Spleen (tissue), 11 donors: Measurements from ENCODE around the gene RASSF4. TPM values are rescaled to one million over a fixed set of nuclear protein-coding genes. Genes with fewer than 3 reads are reported as not detected.

Experiments
- DNase-seq: peaks from one replicate; pipeline ENCODE4 v3.0.0-alpha.2; 2020
- H3K27ac ChIP-seq, 8 donors: fragments of 200-600 bp; sonication (generic) in 7 of 8; 1 replicate in 4 of 8; 2 replicates in 4 of 8; pipeline versions ENCODE4 v1.5.0 to v1.8.0; 2016 to 2021; ENCODE audit warnings: inconsistent platforms in 4 of 8, mild to moderate bottlenecking in 4 of 8, moderate library complexity in 1 of 8
- H3K27me3 ChIP-seq, 7 donors: fragments of 200-600 bp; sonication (generic) in 6 of 7; replicated peaks in 1 of 7; 1 replicate in 4 of 7; 2 replicates in 3 of 7; pipeline versions ENCODE4 v1.5.0 to v1.8.0; 2016 to 2021; ENCODE audit warnings: inconsistent platforms in 3 of 7, mild to moderate bottlenecking in 1 of 7
- H3K36me3 ChIP-seq, 6 donors: fragments of 200-600 bp; sonication (generic) in 5 of 6; 1 replicate in 4 of 6; 2 replicates in 2 of 6; pipeline versions ENCODE4 v1.5.0 to v1.8.0; 2016 to 2021; ENCODE audit warnings: inconsistent platforms in 2 of 6
- H3K4me1 ChIP-seq, 6 donors: fragments of 200-600 bp; sonication (generic) in 5 of 6; 1 replicate in 3 of 6; 2 replicates in 3 of 6; pipeline versions ENCODE4 v1.5.0 to v1.8.0; 2016 to 2021; ENCODE audit warnings: inconsistent platforms in 3 of 6
- H3K4me3 ChIP-seq, 8 donors: fragments of 200-600 bp; sonication (generic) in 7 of 8; 1 replicate in 4 of 8; 2 replicates in 4 of 8; pipeline versions ENCODE4 v1.5.0 to v1.8.0; 2016 to 2021; ENCODE audit warnings: inconsistent platforms in 4 of 8, mild to moderate bottlenecking in 4 of 8, moderate library complexity in 2 of 8
- H3K9me3 ChIP-seq, 8 donors: fragments of 200-600 bp; sonication (generic) in 7 of 8; 1 replicate in 4 of 8; 2 replicates in 4 of 8; pipeline versions ENCODE4 v1.5.0 to v1.8.0; 2016 to 2021; ENCODE audit warnings: inconsistent platforms in 4 of 8
- POLR2A ChIP-seq, 3 donors: fragments of 450-650 bp; IDR thresholded peaks; one replicate each; pipeline ENCODE4 v1.5.1; 2017; ENCODE audit warnings: antibody characterized with exemption in 3 of 3, mild to moderate bottlenecking in 1 of 3
- POLR2AphosphoS5 ChIP-seq, 3 donors: sonication (generic); formaldehyde crosslinking; IDR thresholded peaks; one replicate each; pipeline ENCODE4 v1.5.1; 2017; ENCODE audit warnings: antibody characterized with exemption in 3 of 3
- WGBS, 5 donors: extraction: QIAGEN DNeasy Blood & Tissue Kit in 3 of 5; methylation state at CpG; one replicate each; pipeline versions ENCODE4 v1.1.5 to v1.1.7; 2013 to 2018; 5-methylcytosine and 5-hydroxymethylcytosine counted together
- intact Hi-C: fragments of 100-400 bp; cut with DNase I; formaldehyde crosslinking; loops from one replicate; pipeline ENCODE4 v1.15.0; 2023; ENCODE audit warnings: low total_unique reads
- polyA plus RNA-seq, 3 donors: library from polyadenylated mRNA; stranded (reverse); fragments of 200-250 nt; gene quantifications; one replicate each; pipeline ENCODE4 v1.2.1, GENCODE V29; 2013
- total RNA-seq, 7 donors: library from RNA; depleted of rRNA in 3 of 7; stranded (reverse); fragments of >200 nt in 3 of 7; fragmentation: NEBNext Ultra II Directional in 4 of 7; extraction: Animal tissue kit (Norgen Biotek cat#: 25700) in 4 of 7; gene quantifications; one replicate each; pipeline versions ENCODE4 v1.1.0 to v1.2.1, GENCODE V29; 2016 to 2021
- TF ChIP-seq, protein P1 (sequence below), 11 experiments: fragments of 200-600 bp in 7 of 11; fragments of 450-650 bp in 4 of 11; sonication (generic) in 4 of 11; IDR thresholded peaks in 8 of 11; conservative IDR thresholded peaks in 3 of 11; 1 replicate in 7 of 11; 2 replicates in 4 of 11; pipeline versions ENCODE4 v1.4.0 to v1.8.0; 2016 to 2021; ENCODE audit warnings: antibody characterized with exemption in 11 of 11, inconsistent platforms in 4 of 11, mild to moderate bottlenecking in 1 of 11
- donor health status: healthy with polysubstance abuse.
- donor health status: DM: no; HTN: no; CAD: no; lungs with moderate emphysema.
- donor health status: DM: no; HTN: no; CAD: no.
- donor health status: Bipolar disorder and iron deficiency.
- donor health status: healthy.
- donor health status: DM: no; HTN: no; CAD: no.
- donor health status: DM: yes; HTN: yes; CAD: no.

The RASSF4 gene
- total and polyA plus RNA-seq, 10 donors, result 36.7 to 96.2 (median 73.5) TPM

- no peak for DNase-seq
- Histone ChIP-seq H3K36me3 (no peaks in the 10 kb centered on the region), H3K4me1 (no peaks in the 10 kb centered on the region), H3K27ac (no peak overlapping the region), H3K4me3 (no peak overlapping the region), H3K9me3 (no peaks in the 10 kb centered on the region), H3K27me3 (no peaks in the 10 kb centered on the region)
- intact Hi-C loops, result no loop called here
- 74 to 83% (median 78%) methylated on average over 2 of the region's 2 CpGs for WGBS, 5 donors
- no peak for TF ChIP-seq POLR2A (IDR thresholded peaks at IDR 0.05)
- TF ChIP-seq, protein P1, sequence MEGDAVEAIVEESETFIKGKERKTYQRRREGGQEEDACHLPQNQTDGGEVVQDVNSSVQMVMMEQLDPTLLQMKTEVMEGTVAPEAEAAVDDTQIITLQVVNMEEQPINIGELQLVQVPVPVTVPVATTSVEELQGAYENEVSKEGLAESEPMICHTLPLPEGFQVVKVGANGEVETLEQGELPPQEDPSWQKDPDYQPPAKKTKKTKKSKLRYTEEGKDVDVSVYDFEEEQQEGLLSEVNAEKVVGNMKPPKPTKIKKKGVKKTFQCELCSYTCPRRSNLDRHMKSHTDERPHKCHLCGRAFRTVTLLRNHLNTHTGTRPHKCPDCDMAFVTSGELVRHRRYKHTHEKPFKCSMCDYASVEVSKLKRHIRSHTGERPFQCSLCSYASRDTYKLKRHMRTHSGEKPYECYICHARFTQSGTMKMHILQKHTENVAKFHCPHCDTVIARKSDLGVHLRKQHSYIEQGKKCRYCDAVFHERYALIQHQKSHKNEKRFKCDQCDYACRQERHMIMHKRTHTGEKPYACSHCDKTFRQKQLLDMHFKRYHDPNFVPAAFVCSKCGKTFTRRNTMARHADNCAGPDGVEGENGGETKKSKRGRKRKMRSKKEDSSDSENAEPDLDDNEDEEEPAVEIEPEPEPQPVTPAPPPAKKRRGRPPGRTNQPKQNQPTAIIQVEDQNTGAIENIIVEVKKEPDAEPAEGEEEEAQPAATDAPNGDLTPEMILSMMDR (IDR thresholded peaks at IDR 0.05 in 8 of 11, conservative IDR thresholded peaks at IDR 0.05 in 3 of 11), result no peak
- TF ChIP-seq POLR2AphosphoS5 (IDR thresholded peaks at IDR 0.05), result no peak
Measured at GRCh38 chr10:45015590-45015989, 56.0 kb downstream of the RASSF4 start.

DNA sequence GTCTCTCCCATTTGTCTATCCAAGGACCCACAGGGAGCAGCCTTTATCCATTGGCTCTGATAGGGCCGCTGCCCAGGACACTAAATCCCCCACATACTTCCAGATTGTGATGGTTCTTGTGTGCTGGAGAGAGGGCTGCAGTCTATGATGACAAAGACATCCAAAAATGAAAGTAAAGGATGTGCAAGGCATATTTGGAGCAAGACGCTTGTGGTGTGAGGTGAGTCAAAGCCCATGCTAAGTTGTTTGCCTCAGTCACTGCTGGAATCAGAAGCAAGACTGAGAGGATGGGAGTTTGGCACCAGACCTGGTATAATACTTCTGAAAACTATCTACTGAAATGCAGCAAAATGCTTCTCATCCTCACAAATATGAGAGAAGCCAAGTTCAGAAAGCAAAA lies 63.8 kb downstream of the RASSF4 start:
- TF ChIP-seq POLR2AphosphoS5 (IDR thresholded peaks at IDR 0.05) (no peak), POLR2A (IDR thresholded peaks at IDR 0.05) (no peak)
- TF ChIP-seq, protein P1 (IDR thresholded peaks at IDR 0.05 in 8 of 11, conservative IDR thresholded peaks at IDR 0.05 in 3 of 11), result no peak
- Histone ChIP-seq H3K36me3 (no peaks in the 10 kb centered on the region), H3K9me3 (peaks cover 0 to 32% (median 19%) of the 10 kb centered on the region in 8 donors), H3K27me3 (no peaks in the 10 kb centered on the region), H3K4me3 (no peak overlapping the region), H3K27ac (no peak overlapping the region), H3K4me1 (no peaks in the 10 kb centered on the region)
- 85 to 94% (median 91%) methylated on average over 2 of the region's 2 CpGs for WGBS, 5 donors
- DNase-seq, result no peak
- intact Hi-C loops, result no loop called here

DNA sequence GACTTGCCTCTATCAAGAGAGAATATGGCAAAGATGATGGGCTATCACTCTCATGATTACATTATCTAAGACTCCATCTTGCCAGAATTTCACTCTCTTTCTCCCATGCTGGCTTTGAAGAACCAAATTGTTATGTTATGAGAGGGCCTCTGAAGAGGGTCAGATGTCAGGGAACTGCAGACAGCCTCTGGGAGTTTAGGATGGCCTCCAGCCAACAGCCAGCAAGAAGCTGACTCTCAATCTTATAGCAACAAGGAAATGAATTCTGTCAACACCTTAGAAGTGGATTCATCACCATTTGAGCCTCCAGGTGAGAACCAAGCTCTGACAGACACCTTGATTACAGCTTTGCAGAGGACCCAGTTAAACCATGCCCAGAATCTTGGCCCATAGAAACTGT lies 74.7 kb downstream of the RASSF4 start:
- no peak overlapping the region for H3K4me3 ChIP-seq
- no peak for DNase-seq
- intact Hi-C loops, result no loop called here
- no peaks in the 10 kb centered on the region for H3K36me3 ChIP-seq
- peaks cover 4 to 34% (median 26%) of the 10 kb centered on the region in 8 donors for H3K9me3 ChIP-seq
- H3K4me1 ChIP-seq, result no peaks in the 10 kb centered on the region
- no peak overlapping the region for H3K27ac ChIP-seq
- TF ChIP-seq POLR2A (IDR thresholded peaks at IDR 0.05) (no peak), POLR2AphosphoS5 (IDR thresholded peaks at IDR 0.05) (no peak)
- TF ChIP-seq, protein P1 (IDR thresholded peaks at IDR 0.05 in 8 of 11, conservative IDR thresholded peaks at IDR 0.05 in 3 of 11), result no peak
- H3K27me3 ChIP-seq, result no peaks in the 10 kb centered on the region

DNA sequence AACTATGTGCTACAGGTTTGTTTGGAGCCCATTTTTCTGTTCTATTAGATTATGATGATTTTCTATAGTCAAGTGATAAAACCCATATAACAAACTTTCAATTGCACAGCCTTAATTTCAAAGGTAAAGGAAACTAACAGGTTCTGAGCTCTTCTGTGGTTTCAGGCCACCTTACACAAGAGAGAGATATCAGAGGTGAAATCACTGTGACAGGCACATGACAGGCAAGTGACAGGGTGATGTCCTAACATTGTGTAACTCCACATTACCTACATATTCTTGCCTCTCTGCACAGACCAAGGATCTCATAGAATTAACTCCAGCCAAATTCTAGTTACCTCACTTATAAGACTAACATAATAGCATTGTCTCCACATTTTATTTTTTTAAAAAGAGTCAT lies 76.1 kb downstream of the RASSF4 start:
- Histone ChIP-seq H3K9me3 (peaks cover 0 to 20% (median 13%) of the 10 kb centered on the region in 8 donors), H3K4me1 (no peaks in the 10 kb centered on the region), H3K36me3 (no peaks in the 10 kb centered on the region), H3K27me3 (no peaks in the 10 kb centered on the region), H3K27ac (no peak overlapping the region), H3K4me3 (no peak overlapping the region)
- TF ChIP-seq POLR2A (IDR thresholded peaks at IDR 0.05), result no peak
- TF ChIP-seq, protein P1 (IDR thresholded peaks at IDR 0.05 in 8 of 11, conservative IDR thresholded peaks at IDR 0.05 in 3 of 11), result no peak
- no peak for TF ChIP-seq POLR2AphosphoS5 (IDR thresholded peaks at IDR 0.05)
- DNase-seq, result no peak
- intact Hi-C loops, result no loop called here
